ENCODE results near the gene CD300E.
"Not testable (repeated sequence)": the region's sequence is repeated elsewhere in the genome, so short reads cannot be mapped to it uniquely, and the experiment has no call there.

Gene CD300E

GRCh38 chr17:74599023-74599399, 24.5 kb downstream of the CD300E start:
- no peak for ATAC-seq
- no peak for DNase-seq

- no peak for DNase-seq
- no peak for ATAC-seq
These were observed 25.1 kb downstream of the CD300E start for GRCh38 chr17:74598346-74599022.

- ATAC-seq, result no peak
- DNase-seq, result no peak
These were observed 26.3 kb downstream of the CD300E start for GRCh38 chr17:74597069-74597790.

- DNase-seq, result no peak
- ATAC-seq, result no peak
These were observed 28.3 kb downstream of the CD300E start for GRCh38 chr17:74595037-74595750.

GRCh38 chr17:74592087-74592990, 31.2 kb downstream of the CD300E start, which contains the start of gene CD300LD:
CD300LD (minus strand) TSS chr17:74592283; CDS start chr17:74592202, 81 bp downstream.
- ATAC-seq (no peak), DNase-seq (no peak)

- no peak for DNase-seq
- no peak for ATAC-seq
These were observed 32.0 kb downstream of the CD300E start for GRCh38 chr17:74591503-74591902.

GRCh38 chr17:74585711-74586110, 37.8 kb downstream of the CD300E start:
- ATAC-seq, result no peak

GRCh38 chr17:74584292-74585060, 39.1 kb downstream of the CD300E start:
- DNase-seq, result no peak
- ATAC-seq, result no peak

More at GRCh38 chr17:74585711-74586110, 37.8 kb downstream of the CD300E start:
- no peak for DNase-seq

GRCh38 chr17:74582633-74583032, 40.9 kb downstream of the CD300E start:
- DNase-seq (no peak), ATAC-seq (no peak)

GRCh38 chr17:74579900-74580299, 43.6 kb downstream of the CD300E start:
- no peak for ATAC-seq
- no peak for DNase-seq

GRCh38 chr17:74578979-74579378, 44.6 kb downstream of the CD300E start:
- ATAC-seq (no peak), DNase-seq (no peak)

- DNase-seq (no peak), ATAC-seq (no peak)
These were observed 48.9 kb downstream of the CD300E start for GRCh38 chr17:74574489-74575142.

- ATAC-seq, result not testable (repeated sequence)
These were observed 49.9 kb downstream of the CD300E start for GRCh38 chr17:74573635-74574034.

GRCh38 chr17:74573169-74573568, 50.4 kb downstream of the CD300E start:
- DNase-seq (no peak), ATAC-seq (no peak)

More at GRCh38 chr17:74573635-74574034, 49.9 kb downstream of the CD300E start:
- not testable (repeated sequence) for DNase-seq

GRCh38 chr17:74571621-74572270, 51.8 kb downstream of the CD300E start:
- DNase-seq (no peak), ATAC-seq (peak; percentile 37)

GRCh38 chr17:74569020-74570003, 54.2 kb downstream of the CD300E start:
- DNase-seq (peak; percentile 49), ATAC-seq (peak; percentile 78)

GRCh38 chr17:74568106-74568873, 55.2 kb downstream of the CD300E start:
- no peak for ATAC-seq
- DNase-seq, result no peak

- ATAC-seq, result no peak
- no peak for DNase-seq
These were observed 56.1 kb downstream of the CD300E start, which contains the start of gene CD300H for GRCh38 chr17:74567397-74567796. CD300H (minus strand) TSS chr17:74567509.

All from stimulated activated naive CD8-positive, alpha-beta T cell treated with anti-CD3 and anti-CD28 coated beads, Interleukin-15, Interleukin-2, amounts not matched to agents 100 U/mL and 50 U/mL, for 24 hours (primary cell).